ENCODE results near the gene SPOCD1.

The SPOCD1 gene

GRCh38 chr1:31755850-31756492, 59.9 kb downstream of the SPOCD1 start:
- no peak for DNase-seq (ENCODE audit: low spot score)

DNA sequence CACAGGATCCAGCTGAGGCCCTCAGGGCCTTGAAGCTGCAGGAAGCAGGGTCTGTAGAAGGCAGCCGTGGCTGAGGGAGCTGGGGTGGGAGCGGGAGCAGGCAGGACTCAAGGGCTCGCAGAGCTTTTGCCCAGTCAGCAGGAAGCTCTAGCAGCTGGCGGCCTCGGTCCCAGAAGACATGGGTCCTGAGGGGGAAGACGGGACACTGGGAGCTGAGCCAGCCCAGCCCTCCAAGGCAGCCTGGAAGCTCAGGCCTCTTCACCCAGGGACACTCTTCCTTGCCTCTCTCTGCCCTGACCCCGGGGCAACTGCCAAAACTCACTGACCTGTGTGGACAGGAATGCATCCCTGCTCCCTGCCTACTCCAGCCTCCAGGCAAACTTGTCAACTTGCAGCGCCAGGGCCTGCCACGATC, 60.6 kb downstream of the SPOCD1 start:
- DNase-seq (ENCODE audit: low spot score) = peak; percentile 78

DNA sequence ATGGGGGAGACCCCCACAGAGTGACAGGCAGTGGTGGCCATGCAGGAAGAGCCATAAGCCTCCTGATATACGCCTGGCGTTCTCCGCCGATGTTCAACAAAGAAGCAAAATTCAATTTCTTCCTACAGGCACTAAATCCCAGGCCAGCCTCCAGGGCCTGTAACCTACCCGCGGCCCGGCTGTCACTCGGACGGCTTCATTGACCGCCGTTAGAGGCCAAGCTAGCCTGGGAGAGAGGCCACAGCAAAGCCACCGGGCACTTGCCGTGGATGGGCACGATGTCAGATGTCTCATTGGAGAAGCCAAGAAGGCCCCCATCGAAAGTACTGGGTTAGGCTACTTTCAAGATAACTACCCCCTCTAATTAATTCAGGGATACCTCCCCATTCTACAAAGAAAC, 61.4 kb downstream of the SPOCD1 start:
- DNase-seq (ENCODE audit: low spot score) = no peak

DNA sequence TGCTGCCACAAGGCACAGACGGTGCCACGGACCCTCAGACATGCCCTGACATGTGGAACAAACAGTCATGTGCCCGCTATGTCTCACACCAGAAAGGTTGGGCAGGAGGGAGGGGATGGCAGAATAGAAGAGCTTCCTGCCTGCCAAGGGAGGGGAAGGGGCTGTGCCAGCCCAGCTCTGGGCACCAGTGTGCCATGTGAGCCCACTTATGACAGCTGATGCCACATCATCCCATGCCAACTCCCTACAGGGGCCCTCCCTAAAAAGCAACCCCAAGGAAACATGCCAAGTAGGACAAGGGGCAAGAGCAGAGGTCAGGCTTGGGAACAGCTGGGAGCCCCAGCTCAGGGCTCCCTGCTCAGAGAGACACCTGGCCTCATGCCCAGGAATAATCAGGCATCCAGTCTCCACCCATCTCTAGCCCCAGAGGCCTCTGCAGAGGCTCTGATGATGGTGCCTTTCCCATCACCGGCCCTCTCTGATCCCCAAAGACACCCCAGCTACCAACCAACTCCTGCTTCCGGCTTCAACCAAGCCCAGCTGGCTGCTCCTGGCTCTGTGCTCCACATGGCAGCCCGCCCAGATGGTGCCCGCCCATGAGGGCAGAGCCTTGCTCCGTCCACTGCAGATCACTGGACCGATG, 62.0 kb downstream of the SPOCD1 start:
- no peak for DNase-seq (ENCODE audit: low spot score)

- DNase-seq (ENCODE audit: low spot score) = no peak
These were observed 62.8 kb downstream of the SPOCD1 start for GRCh38 chr1:31752952-31753475.

DNA sequence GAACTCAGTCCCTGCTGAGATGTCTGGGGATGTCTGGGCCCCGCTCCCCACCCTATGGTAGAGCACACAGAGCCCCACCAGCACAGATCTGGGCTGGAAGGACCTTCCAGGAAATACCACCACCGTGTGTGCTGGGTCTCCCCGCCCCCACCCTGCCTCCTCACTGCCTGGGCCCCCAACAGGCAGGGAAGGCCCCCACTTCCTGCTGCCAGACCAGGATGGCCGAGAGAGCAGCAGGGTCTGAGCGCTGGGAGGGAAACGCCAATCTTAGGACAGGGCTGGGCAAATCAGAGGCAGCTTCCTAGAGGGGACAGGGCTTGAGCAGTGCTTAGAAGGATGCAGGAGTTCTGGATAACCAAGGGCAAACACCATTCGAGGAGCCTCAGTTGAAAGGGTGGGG, 63.6 kb downstream of the SPOCD1 start:
- DNase-seq (ENCODE audit: low spot score) = no peak

DNA sequence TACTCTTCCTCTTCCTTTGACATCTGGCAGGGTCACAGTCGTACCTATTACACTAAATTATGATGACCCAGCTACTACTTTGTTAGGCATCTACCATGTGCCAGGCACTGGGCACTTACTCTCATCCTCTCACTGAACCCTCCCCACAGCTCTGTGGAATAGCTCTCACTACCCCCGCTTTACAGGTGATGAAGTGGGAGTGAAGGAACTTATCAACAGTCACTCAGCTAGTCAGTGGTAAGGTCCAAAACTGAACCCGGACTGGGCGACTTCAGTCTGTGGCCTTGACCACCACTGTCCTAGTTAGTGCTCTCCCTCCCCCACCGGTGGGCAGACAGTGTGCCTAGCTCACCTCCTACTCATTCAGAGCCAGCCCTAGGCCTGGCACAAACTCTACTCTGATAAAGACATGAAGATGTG, 64.0 kb downstream of the SPOCD1 start:
- no peak for DNase-seq (ENCODE audit: low spot score)

- DNase-seq (ENCODE audit: low spot score) = peak; percentile 50
These were observed 64.8 kb downstream of the SPOCD1 start for GRCh38 chr1:31750858-31751510.

DNA sequence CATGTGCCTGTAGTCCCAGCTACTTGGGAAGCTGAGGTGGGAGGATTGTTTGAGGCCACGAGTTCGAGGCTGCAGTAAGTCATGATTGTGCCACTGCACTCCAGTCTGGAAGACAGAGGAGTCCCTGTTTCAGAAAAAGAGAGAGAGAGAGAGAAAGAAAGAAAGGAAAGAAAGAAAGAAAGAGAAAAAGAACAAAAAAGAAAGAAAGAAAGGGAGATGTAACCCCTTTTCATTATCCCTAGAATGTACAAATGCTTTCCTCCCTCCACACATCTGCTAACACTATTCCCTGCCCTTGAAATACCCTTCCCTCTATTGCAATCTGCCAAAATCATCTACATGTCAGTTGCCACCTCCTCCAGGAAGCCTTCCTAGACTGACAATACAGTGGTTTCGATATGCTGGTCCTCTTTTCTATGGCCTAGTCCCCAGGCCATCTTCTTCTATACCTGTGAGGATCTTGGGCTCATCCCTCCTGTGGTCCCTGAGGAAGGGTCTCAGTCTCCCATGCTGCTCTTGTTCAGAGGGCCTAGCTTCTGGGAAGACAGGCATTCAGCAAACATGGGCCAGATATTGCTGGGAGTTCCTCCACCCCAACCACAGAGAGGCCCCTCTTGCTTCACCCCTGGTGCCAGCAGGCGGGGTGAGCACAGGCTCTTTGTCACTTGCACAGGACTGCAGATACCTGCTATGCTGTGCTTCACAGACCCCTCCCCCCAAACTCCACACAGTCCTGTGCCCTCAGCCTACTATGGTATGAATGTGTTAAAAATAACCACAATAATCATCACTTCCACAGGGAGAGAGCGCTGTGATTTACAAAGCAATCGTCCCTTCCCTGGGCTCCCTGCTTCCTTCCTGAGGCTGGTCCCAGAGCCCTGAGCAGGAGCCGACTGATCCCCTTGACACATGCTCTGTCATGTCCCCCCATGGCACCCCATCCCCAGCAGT, 65.8 kb downstream of the SPOCD1 start:
- no peak for DNase-seq (ENCODE audit: low spot score)

- no peak for DNase-seq (ENCODE audit: low spot score)
These were observed 67.5 kb downstream of the SPOCD1 start for GRCh38 chr1:31748365-31748764.

GRCh38 chr1:31747304-31747703, 68.5 kb downstream of the SPOCD1 start:
- DNase-seq (ENCODE audit: low spot score) = no peak

- DNase-seq (ENCODE audit: low spot score) = no peak
These were observed 69.1 kb downstream of the SPOCD1 start for GRCh38 chr1:31746687-31747086.

DNA sequence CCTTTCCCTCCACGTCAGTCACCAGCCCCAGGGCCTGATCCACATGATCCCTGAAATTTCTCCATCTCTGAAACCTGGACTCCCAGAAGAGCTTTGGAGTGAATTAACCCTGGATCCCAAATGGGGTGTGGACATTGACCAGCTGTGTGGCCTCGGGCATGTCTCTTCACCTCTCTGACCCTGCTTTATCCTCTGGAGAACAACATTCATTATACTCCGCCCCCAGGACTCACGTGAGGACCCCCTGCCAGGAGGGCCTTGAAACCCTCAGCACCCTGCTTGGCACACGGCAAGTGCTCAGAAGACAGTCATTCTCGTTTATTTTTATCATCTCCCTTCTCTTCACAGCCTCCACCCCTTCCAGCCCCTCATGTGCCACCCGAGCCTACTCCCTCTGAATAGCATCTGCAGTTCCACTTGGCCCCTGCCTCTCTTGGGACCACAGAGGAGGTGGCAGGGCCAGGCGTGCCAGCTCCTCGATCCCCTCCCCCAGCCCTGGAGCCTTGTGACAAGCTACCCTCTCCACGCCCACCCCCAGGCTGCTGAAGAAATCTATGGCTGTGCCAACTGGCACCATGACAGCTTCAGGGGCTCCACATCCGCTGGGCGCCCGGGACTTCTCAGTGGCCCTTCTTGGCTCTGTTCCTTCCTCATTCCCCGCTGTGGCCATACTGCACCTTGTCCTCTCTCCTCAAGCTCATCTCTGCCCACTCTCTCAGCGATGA, 69.7 kb downstream of the SPOCD1 start:
- DNase-seq (ENCODE audit: low spot score) = no peak

DNA sequence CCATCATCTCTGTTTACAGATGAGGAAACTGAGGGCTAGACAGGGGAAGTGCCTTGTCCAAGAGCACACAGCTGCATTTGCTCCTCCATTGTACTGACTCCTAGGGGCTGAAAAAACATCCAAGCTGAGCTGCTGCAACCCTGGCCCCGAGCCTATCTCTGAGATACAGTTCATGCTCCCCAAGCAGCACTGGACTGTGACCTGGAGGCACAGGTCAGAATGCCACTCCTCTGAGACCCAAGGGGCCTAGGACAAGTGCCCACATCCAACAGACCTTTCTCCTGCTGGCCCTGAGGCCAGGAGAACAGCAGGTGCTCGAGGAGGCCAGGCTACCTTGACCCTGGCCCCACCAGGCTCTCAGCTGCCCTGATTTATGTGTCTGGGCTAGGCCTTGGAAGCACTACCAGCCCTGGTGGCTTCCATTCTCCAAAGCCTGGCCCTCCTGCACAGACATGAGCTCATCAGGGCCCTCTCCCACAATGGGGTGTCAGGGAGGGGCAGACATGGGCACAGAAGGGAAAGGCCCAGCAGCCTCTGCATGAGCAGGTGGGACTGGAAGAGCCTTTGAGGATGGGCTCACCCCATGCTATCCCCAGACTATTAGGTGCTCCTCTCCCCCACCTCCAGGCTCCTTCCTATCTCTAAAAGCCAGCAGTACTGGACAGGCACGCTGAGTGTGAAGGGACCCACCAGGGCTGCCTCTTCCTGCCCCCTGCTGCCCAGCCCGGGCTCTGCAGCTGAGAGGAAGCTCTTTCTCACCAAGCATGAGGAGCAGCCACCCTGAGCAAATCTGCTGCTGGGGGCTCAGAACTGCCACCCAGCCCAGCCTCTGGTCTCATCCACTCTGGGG, 70.5 kb downstream of the SPOCD1 start:
- DNase-seq (ENCODE audit: low spot score) = peak; percentile 94

GRCh38 chr1:31744165-31744888, 71.5 kb downstream of the SPOCD1 start:
- DNase-seq (ENCODE audit: low spot score) = no peak

GRCh38 chr1:31742462-31743212, 73.2 kb downstream of the SPOCD1 start:
- DNase-seq (ENCODE audit: low spot score) = no peak

Data from hepatic stellate cell (primary cell).